ENCODE measurements around the gene SLC36A2.

GRCh38 chr5:151267491-151268260 is 79.7 kb downstream of the SLC36A2 start:
- TF ChIP-seq POLR2A (IDR thresholded peaks at IDR 0.05; ENCODE audit: low read depth, low read length) (no peak), TAF1 (IDR thresholded peaks at IDR 0.05; ENCODE audit: borderline replicate concordance, low read depth, low read length) (no peak), POLR2AphosphoS5 (IDR thresholded peaks at IDR 0.05; ENCODE audit: low read depth, low read length) (no peak)
